Testis (tissue), 2 donors: Measurements from ENCODE around the gene POU6F2.

ENCODE experiments used
- POLR2A ChIP-seq: fragments of 450-650 bp; IDR thresholded peaks from one replicate; pipeline ENCODE4 v1.6.1; 2017; ENCODE audit warnings: antibody characterized with exemption, mild to moderate bottlenecking, moderate library complexity
- TF ChIP-seq, protein P1 (sequence below), 3 experiments: fragments of 450-650 bp in 2 of 3; fragments of 200-600 bp in 1 of 3; sonication (generic) in 1 of 3; IDR thresholded peaks; one replicate each; pipeline ENCODE4 v1.5.1; 2016 to 2019; ENCODE audit warnings: antibody characterized with exemption in 3 of 3, mild to moderate bottlenecking in 2 of 3, moderate library complexity in 1 of 3

DNA sequence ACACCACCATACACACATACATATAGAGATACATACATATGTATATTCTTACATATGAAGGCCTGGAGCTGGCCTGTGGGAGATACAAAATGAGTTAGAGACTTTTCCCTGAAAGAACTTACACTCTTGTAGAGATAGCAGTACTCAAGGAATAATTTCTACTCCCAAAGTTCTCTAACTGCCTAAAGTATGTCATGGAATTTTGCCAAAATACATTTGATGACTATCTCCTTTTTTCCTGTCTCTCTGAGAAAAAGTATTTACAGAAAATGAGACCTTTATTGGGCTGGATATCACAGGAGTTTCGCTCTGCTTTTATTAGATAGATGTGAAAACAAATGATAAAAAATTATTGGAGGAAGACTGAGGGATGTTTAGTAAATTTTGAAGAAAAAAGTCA lies 220.1 kb downstream of the POU6F2 start:
- TF ChIP-seq, protein P1, sequence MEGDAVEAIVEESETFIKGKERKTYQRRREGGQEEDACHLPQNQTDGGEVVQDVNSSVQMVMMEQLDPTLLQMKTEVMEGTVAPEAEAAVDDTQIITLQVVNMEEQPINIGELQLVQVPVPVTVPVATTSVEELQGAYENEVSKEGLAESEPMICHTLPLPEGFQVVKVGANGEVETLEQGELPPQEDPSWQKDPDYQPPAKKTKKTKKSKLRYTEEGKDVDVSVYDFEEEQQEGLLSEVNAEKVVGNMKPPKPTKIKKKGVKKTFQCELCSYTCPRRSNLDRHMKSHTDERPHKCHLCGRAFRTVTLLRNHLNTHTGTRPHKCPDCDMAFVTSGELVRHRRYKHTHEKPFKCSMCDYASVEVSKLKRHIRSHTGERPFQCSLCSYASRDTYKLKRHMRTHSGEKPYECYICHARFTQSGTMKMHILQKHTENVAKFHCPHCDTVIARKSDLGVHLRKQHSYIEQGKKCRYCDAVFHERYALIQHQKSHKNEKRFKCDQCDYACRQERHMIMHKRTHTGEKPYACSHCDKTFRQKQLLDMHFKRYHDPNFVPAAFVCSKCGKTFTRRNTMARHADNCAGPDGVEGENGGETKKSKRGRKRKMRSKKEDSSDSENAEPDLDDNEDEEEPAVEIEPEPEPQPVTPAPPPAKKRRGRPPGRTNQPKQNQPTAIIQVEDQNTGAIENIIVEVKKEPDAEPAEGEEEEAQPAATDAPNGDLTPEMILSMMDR (IDR thresholded peaks at IDR 0.05), result no peak
- TF ChIP-seq POLR2A, result no peak
